GM10266 (cell line): Measurements from ENCODE around the gene PAOX.

Experiments
- DNase-seq: peaks from one replicate; pipeline ENCODE4 v3.0.0; 2012; ENCODE audit errors: extremely low spot score
- CTCF ChIP-seq: IDR thresholded peaks from 2 replicates; pipeline ENCODE4 v1.5.1; 2012; ENCODE audit warnings: mild to moderate bottlenecking, low read depth; ENCODE audit not compliant: control insufficient read depth, insufficient read depth; ENCODE audit errors: missing control alignments

PAOX gene

GRCh38 chr10:133359972-133360610 lies 19.0 kb upstream of the PAOX start:
- TF ChIP-seq CTCF, result no peak
- DNase-seq, result no peak

- DNase-seq, result no peak
- no peak for TF ChIP-seq CTCF
Measured at GRCh38 chr10:133361227-133361626, 17.8 kb upstream of the PAOX start.

- no peak for TF ChIP-seq CTCF
- DNase-seq, result no peak
Measured at GRCh38 chr10:133361773-133362441, 17.2 kb upstream of the PAOX start.

- no peak for DNase-seq
- TF ChIP-seq CTCF, result no peak
Measured at GRCh38 chr10:133362846-133363245, 16.2 kb upstream of the PAOX start.

- no peak for DNase-seq
- no peak for TF ChIP-seq CTCF
Measured at GRCh38 chr10:133364645-133365431, 14.2 kb upstream of the PAOX start.

GRCh38 chr10:133365461-133366129 lies 13.5 kb upstream of the PAOX start:
- TF ChIP-seq CTCF, result no peak
- no peak for DNase-seq
